Cardiac muscle cell (in vitro differentiated cells and primary cell): ENCODE results near the gene TMA7B. TPM values are rescaled to one million over a fixed set of nuclear protein-coding genes. Genes with fewer than 3 reads are reported as not detected.
"Not testable (repeated sequence)": the region's sequence is repeated elsewhere in the genome, so short reads cannot be mapped to it uniquely, and the experiment has no call there.

Source experiments
- DNase-seq, 2 donors: peaks; one replicate each; pipeline versions ENCODE4 v3.0.0 to v3.0.0-alpha.2; 2010 to 2017; ENCODE audit warnings: low read depth in 1 of 2, low spot score in 1 of 2
- H3K27ac ChIP-seq: fragments of 200-600 bp; sonication (generic); 2 replicates; pipeline ENCODE4 v1.5.1; 2016
- H3K27me3 ChIP-seq: fragments of 200-600 bp; sonication (generic); 2 replicates; pipeline ENCODE4 v1.6.0; 2016; ENCODE audit warnings: control low read depth
- H3K36me3 ChIP-seq: fragments of 200-600 bp; sonication (generic); 2 replicates; pipeline ENCODE4 v1.5.1; 2016; ENCODE audit warnings: control low read depth
- H3K4me1 ChIP-seq: fragments of 200-600 bp; sonication (generic); 2 replicates; pipeline ENCODE4 v1.8.1; 2017; ENCODE audit warnings: low read depth, mild to moderate bottlenecking, mixed run types
- H3K4me3 ChIP-seq: fragments of 200-600 bp; sonication (generic); 2 replicates; pipeline ENCODE4 v1.5.1; 2016; ENCODE audit warnings: mild to moderate bottlenecking
- H3K9me3 ChIP-seq: fragments of 200-600 bp; sonication (generic); 2 replicates; pipeline ENCODE4 v1.5.1; 2017; ENCODE audit warnings: low read depth, mild to moderate bottlenecking, control low read depth
- polyA plus RNA-seq: library from polyadenylated mRNA; unstranded; fragments of >200 nt; fragmentation: Nextera tagmentation; extraction: Ambion mirVana; gene quantifications from 2 replicates; pipeline ENCODE4 v1.2.1, GENCODE V29; 2016
- total RNA-seq: library from RNA; depleted of rRNA; stranded (reverse); fragments of >200 nt; gene quantifications from 2 replicates; pipeline ENCODE4 v1.2.3, GENCODE V29; 2016
- TF ChIP-seq, protein P1 (sequence below): IDR thresholded peaks from 2 replicates; pipeline ENCODE4 v1.5.1; 2012; ENCODE audit warnings: low read depth, mild to moderate bottlenecking, low read length

Gene TMA7B
- total and polyA plus RNA-seq, 2 experiments from 2014 or later = not detected

DNA sequence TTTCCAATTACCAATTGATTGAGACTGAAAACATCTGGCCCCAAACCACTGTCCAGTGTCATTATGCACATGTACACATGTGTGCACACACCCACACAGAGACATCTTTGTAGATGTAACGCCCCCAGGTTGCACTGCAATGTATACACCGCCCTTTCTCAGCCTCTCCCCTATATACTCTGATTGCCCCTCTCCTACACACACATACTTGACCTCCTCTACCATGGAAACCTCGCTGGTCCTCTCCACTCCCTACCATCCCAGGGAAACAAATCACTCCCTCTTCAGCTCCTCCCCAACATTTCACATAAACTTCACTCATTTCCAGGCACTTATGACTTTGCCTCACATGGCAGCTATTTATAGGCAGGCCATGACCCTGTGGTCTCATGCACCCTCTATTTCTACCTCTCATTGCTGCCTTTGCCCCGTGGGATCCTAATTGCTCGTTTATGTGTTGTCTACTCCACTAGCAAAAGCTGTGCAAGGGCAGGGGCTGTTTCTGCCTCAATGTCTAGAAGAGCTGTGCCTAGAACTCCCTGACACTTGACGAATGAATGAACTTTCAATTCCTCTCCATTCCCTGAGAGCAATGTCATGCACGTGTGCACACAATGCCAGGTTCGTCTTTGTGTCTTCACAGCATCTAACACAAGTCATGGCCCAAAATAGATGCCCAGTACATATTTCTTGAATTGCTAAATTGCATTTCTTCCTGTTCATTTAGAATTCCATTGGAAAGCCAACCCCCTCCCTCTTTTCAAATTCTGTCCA is 10.0 kb upstream of the TMA7B start:
- peaks cover 41% of the 10 kb centered on the region for H3K4me1 ChIP-seq
- no peaks in the 10 kb centered on the region for H3K27me3 ChIP-seq
- H3K9me3 ChIP-seq = no peaks in the 10 kb centered on the region
- no peaks in the 10 kb centered on the region for H3K36me3 ChIP-seq
- H3K4me3 ChIP-seq = no peak overlapping the region
- no peak overlapping the region for H3K27ac ChIP-seq
- TF ChIP-seq, protein P1, sequence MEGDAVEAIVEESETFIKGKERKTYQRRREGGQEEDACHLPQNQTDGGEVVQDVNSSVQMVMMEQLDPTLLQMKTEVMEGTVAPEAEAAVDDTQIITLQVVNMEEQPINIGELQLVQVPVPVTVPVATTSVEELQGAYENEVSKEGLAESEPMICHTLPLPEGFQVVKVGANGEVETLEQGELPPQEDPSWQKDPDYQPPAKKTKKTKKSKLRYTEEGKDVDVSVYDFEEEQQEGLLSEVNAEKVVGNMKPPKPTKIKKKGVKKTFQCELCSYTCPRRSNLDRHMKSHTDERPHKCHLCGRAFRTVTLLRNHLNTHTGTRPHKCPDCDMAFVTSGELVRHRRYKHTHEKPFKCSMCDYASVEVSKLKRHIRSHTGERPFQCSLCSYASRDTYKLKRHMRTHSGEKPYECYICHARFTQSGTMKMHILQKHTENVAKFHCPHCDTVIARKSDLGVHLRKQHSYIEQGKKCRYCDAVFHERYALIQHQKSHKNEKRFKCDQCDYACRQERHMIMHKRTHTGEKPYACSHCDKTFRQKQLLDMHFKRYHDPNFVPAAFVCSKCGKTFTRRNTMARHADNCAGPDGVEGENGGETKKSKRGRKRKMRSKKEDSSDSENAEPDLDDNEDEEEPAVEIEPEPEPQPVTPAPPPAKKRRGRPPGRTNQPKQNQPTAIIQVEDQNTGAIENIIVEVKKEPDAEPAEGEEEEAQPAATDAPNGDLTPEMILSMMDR = no peak
- no peak for DNase-seq

DNA sequence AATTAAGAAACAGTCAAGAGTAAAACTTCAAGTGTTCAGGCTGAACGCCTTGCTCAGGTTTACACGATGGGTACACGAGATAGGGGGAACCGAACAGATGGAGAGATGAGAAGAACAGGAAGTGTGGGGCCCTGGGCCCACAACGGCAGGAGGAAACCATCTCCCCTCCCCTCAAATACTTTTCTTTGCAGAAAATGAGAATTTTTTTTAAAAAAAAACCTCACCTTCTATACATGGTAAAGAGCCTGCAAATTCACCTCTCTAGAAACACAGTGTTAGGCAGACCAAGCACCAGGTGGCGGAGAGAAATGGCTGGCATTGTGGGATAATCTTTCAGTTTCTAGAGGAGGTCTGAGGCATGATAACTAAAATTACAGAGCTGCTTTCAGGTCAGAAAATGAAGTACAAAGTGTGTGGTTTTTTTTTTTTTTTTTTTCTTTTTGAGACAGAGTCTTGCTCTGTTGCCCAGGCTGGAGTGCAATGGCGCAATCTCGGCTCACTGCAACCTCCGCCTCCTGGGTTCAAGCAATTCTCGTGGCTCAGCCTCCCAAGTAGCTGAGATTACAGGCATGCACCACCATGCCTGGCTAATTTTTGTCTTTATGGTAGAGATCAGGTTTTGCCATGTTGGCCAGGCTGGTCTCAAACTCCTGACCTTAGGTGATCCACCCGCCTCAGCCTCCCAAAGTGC is 8.4 kb upstream of the TMA7B start:
- peaks cover 28% of the 10 kb centered on the region for H3K4me1 ChIP-seq
- H3K4me3 ChIP-seq, H3K27me3 ChIP-seq, H3K27ac ChIP-seq, H3K36me3 ChIP-seq, H3K9me3 ChIP-seq, DNase-seq: not testable (repeated sequence)

DNA sequence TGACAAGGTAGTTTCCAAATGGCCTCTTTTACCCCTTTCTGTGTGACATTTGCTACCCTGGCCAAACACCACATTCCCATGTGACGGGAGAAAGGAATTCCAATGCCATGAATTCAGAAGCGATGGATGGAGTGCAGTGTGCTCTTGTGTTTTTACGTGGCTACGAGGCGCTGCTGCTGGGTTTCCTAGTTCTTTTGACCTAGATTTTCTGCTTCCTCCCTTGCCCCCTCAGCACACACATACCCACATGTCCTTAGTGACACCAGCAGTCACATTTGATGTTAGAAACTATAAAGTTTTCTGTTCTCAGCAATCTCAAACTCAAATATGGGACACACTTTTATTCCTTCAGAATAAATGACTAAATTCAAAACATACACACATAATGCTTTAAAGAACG is 7.8 kb upstream of the TMA7B start:
- peaks cover 22% of the 10 kb centered on the region for H3K4me1 ChIP-seq
- no peaks in the 10 kb centered on the region for H3K27me3 ChIP-seq
- DNase-seq = no peak
- H3K36me3 ChIP-seq = no peaks in the 10 kb centered on the region
- H3K27ac ChIP-seq = no peak overlapping the region
- TF ChIP-seq, protein P1 = no peak
- H3K4me3 ChIP-seq = no peak overlapping the region
- no peaks in the 10 kb centered on the region for H3K9me3 ChIP-seq

DNA sequence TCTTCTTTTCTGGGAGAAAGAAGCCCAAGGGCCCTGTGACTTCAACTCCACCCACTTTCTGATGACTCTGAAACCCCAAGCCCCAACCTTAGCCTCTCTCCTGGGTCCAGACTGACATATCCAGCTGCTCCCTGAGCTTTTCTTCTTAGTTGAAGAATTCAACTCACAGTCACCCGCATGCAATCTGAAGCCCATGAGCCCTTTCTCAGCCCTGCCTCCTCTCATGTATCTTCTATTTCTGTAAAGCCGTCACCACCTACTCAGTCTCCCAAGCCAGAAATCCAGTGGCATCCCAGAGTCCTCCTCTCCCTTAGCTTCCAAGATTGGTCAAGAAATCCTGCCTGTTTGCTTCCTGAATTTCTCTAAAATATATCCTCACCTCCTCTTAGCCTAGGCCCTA is 7.1 kb upstream of the TMA7B start:
- H3K27me3 ChIP-seq = no peaks in the 10 kb centered on the region
- no peak overlapping the region for H3K27ac ChIP-seq
- peak in 1 of 2 donors; percentile 28 for DNase-seq
- H3K4me3 ChIP-seq = no peak overlapping the region
- TF ChIP-seq, protein P1 = no peak
- H3K9me3 ChIP-seq = no peaks in the 10 kb centered on the region
- peaks cover 19% of the 10 kb centered on the region for H3K4me1 ChIP-seq
- no peaks in the 10 kb centered on the region for H3K36me3 ChIP-seq

DNA sequence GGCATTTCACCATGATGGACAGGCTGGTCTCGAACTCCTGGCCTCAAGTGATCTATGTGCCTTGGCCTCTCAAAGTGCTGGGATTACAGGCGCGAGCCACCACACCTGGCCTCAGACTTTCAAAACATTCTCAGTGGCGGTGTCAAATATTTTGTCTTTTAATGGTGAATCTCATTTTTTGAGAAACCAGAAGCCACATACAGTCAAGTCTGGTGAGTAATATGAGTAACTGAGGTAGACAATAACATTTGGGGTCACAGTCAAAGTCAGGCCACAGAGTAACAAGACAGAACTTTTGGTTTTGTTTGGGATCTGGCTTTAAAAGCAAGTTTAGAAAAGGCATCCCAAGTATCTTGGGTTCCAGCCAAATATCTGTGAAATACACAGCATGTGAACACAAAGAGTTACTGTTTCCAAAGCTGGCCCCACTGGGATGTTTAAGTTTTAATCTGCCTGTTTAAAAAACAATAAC is 5.6 kb upstream of the TMA7B start:
- peaks cover 24% of the 10 kb centered on the region for H3K4me1 ChIP-seq
- no peak overlapping the region for H3K4me3 ChIP-seq
- TF ChIP-seq, protein P1 = no peak
- no peaks in the 10 kb centered on the region for H3K36me3 ChIP-seq
- DNase-seq = peak in 1 of 2 donors; percentile 96
- H3K9me3 ChIP-seq = no peaks in the 10 kb centered on the region
- H3K27ac ChIP-seq = no peak overlapping the region
- no peaks in the 10 kb centered on the region for H3K27me3 ChIP-seq

DNA sequence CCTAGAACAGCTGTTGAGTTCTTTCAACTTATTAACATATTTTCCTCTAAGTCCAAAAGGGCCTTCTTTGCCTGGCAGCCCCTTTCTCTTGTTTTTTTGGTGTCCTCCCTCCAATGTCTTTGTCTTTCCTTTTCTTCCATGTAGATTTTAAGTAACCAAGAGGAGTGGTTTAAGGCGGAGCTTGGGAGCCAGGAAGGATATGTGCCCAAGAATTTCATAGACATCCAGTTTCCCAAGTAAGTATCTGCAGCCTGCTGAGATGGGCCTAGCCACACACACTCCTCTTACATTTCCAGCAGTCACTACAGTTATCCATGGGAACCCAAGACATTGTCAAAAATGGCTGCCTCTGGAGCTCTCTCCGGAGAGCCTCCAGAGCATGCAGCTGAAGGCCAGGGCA is 4.5 kb upstream of the TMA7B start:
- no peak overlapping the region for H3K27ac ChIP-seq
- no peaks in the 10 kb centered on the region for H3K9me3 ChIP-seq
- H3K27me3 ChIP-seq = no peaks in the 10 kb centered on the region
- H3K4me3 ChIP-seq = no peak overlapping the region
- peaks cover 21% of the 10 kb centered on the region for H3K4me1 ChIP-seq
- H3K36me3 ChIP-seq = no peaks in the 10 kb centered on the region
- TF ChIP-seq, protein P1 = no peak
- DNase-seq = peak in 1 of 2 donors; percentile 37
